ENCODE measurements around the gene SCLT1. TPM values are rescaled to one million over a fixed set of nuclear protein-coding genes. Genes with fewer than 3 reads are reported as not detected.

Gene SCLT1
- total RNA-seq, 2 donors from 2014 or later = 9.9 to 13.8 TPM

- Histone ChIP-seq H3K27me3 (no peaks in the 10 kb centered on the region), H3K27ac (no peak overlapping the region), H3K9me3 (no peaks in the 10 kb centered on the region), H3K4me1 (no peaks in the 10 kb centered on the region), H3K4me3 (no peak overlapping the region), H3K36me3 (replicated peaks in 1 of 2; ENCODE audit: insufficient read depth in 1 of 2, low read depth in 2 of 2) (no peaks in the 10 kb centered on the region)
- WGBS, 2 donors = 50 to 78% methylated on average over 1 of the region's 1 CpG
- intact Hi-C loops (cut with DNase I) = no loop called here
- DNase-seq (no peak), ATAC-seq (no peak)
- TF ChIP-seq CTCF (IDR thresholded peaks at IDR 0.05) (no peak), POLR2A (IDR thresholded peaks at IDR 0.05) (no peak)
Measured at GRCh38 chr4:128980816-128981326, 112.5 kb downstream of the SCLT1 start.

GRCh38 chr4:128979934-128980333 lies 113.4 kb downstream of the SCLT1 start:
- Histone ChIP-seq H3K27me3 (no peaks in the 10 kb centered on the region), H3K4me1 (no peaks in the 10 kb centered on the region), H3K27ac (no peak overlapping the region), H3K36me3 (replicated peaks in 1 of 2; ENCODE audit: insufficient read depth in 1 of 2, low read depth in 2 of 2) (no peaks in the 10 kb centered on the region), H3K9me3 (no peaks in the 10 kb centered on the region), H3K4me3 (no peak overlapping the region)
- ATAC-seq (peak; percentile 84), DNase-seq (peak in 3 of 4 donors; percentile 34 to 44 (median 44))
- TF ChIP-seq POLR2A (IDR thresholded peaks at IDR 0.05) (no peak), CTCF (IDR thresholded peaks at IDR 0.05) (no peak)
- intact Hi-C loops (cut with DNase I) = no loop called here

GRCh38 chr4:128978985-128979384 lies 114.4 kb downstream of the SCLT1 start:
- H3K27ac ChIP-seq = no peak overlapping the region
- no peaks in the 10 kb centered on the region for H3K27me3 ChIP-seq
- no peaks in the 10 kb centered on the region for H3K9me3 ChIP-seq
- H3K4me1 ChIP-seq = no peaks in the 10 kb centered on the region
- no peaks in the 10 kb centered on the region for H3K36me3 ChIP-seq (replicated peaks in 1 of 2; ENCODE audit: insufficient read depth in 1 of 2, low read depth in 2 of 2)
- WGBS, 2 donors = 100% methylated on average over 1 of the region's 1 CpG
- ATAC-seq (no peak), DNase-seq (no peak)
- TF ChIP-seq CTCF (IDR thresholded peaks at IDR 0.05) (no peak), POLR2A (IDR thresholded peaks at IDR 0.05) (no peak)
- intact Hi-C loops (cut with DNase I) = no loop called here
- no peak overlapping the region for H3K4me3 ChIP-seq

- no peak for DNase-seq
- H3K4me1 ChIP-seq = no peaks in the 10 kb centered on the region
- no peak for TF ChIP-seq POLR2A (IDR thresholded peaks at IDR 0.05)
- TF ChIP-seq CTCF (IDR thresholded peaks at IDR 0.05) = no peak
- H3K4me3 ChIP-seq = no peak overlapping the region
- intact Hi-C loops (cut with DNase I) = no loop called here
- H3K9me3 ChIP-seq = no peaks in the 10 kb centered on the region
- WGBS, 2 donors = 76 to 79% methylated on average over 2 of the region's 2 CpGs
- no peak overlapping the region for H3K27ac ChIP-seq
- no peaks in the 10 kb centered on the region for H3K27me3 ChIP-seq
- H3K36me3 ChIP-seq (replicated peaks in 1 of 2; ENCODE audit: insufficient read depth in 1 of 2, low read depth in 2 of 2) = no peaks in the 10 kb centered on the region
- ATAC-seq = no peak
Measured at GRCh38 chr4:128974136-128974581, 119.2 kb downstream of the SCLT1 start.

GRCh38 chr4:128973384-128973783 lies 120.0 kb downstream of the SCLT1 start:
- DNase-seq (no peak), ATAC-seq (no peak)
- no peaks in the 10 kb centered on the region for H3K27me3 ChIP-seq
- no peaks in the 10 kb centered on the region for H3K9me3 ChIP-seq
- no peak overlapping the region for H3K27ac ChIP-seq
- TF ChIP-seq POLR2A (IDR thresholded peaks at IDR 0.05) = no peak
- no peaks in the 10 kb centered on the region for H3K36me3 ChIP-seq (replicated peaks in 1 of 2; ENCODE audit: insufficient read depth in 1 of 2, low read depth in 2 of 2)
- no peak overlapping the region for H3K4me3 ChIP-seq
- intact Hi-C loops (cut with DNase I) = no loop called here
- H3K4me1 ChIP-seq = no peaks in the 10 kb centered on the region

Data from body of pancreas (tissue), 4 donors.